ENCODE results near the gene STK26.
"Not testable (repeated sequence)": the region's sequence is repeated elsewhere in the genome, so short reads cannot be mapped to it uniquely, and the experiment has no call there.

STK26 gene

GRCh38 chrX:132094164-132094563, 71.1 kb downstream of the STK26 start:
- DNase-seq (ENCODE audit: low read depth), result no peak

- not testable (repeated sequence) for DNase-seq (ENCODE audit: low read depth)
Observed at GRCh38 chrX:132098704-132099103, 75.6 kb downstream of the STK26 start.

DNA sequence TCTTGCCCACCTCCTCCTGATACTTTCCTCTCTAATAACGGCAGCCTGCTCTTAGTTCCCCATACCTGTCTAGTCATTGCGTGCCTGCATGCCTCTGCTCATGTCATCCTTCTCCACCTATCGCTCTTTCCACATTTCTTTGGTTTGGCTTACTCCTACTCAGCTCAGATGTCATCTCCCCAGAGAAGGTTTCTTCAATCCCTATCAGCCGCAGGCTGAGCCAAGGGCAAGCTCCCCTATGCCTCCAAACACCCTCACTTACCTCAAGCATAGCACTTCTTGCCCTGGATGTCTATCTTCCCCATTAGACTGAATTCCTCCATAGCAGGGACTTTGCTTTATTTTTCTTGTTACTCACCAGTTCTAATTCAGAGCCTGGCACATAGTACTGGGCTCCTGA, 78.1 kb downstream of the STK26 start:
- DNase-seq (ENCODE audit: low read depth), result no peak

- DNase-seq (ENCODE audit: low read depth), result no peak
Observed at GRCh38 chrX:132101799-132102198, 78.7 kb downstream of the STK26 start.

DNA sequence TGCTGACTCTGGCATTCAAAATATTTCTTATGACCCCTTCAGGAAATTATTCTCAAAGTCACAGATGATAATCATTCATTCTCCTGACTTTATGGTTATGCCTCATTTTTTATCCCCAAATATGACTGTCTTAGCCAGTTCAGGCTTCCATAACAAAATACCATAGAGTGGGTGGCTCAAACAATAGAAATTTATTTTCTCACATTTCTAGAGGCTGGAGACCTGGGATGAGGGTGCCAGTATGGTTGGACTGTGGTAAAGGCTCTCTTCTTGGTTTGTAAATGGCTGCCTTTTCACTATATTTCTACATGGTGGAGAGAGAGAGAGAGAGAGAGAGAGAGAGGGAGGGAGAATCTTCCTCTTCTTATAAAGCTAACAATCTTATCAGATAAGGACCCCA, 84.2 kb downstream of the STK26 start:
- no peak for DNase-seq (ENCODE audit: low read depth)

- no peak for DNase-seq (ENCODE audit: low read depth)
Observed at GRCh38 chrX:132114607-132115006, 91.5 kb downstream of the STK26 start.

- DNase-seq (ENCODE audit: low read depth), result no peak
Observed at GRCh38 chrX:132115792-132116191, 92.7 kb downstream of the STK26 start.

DNA sequence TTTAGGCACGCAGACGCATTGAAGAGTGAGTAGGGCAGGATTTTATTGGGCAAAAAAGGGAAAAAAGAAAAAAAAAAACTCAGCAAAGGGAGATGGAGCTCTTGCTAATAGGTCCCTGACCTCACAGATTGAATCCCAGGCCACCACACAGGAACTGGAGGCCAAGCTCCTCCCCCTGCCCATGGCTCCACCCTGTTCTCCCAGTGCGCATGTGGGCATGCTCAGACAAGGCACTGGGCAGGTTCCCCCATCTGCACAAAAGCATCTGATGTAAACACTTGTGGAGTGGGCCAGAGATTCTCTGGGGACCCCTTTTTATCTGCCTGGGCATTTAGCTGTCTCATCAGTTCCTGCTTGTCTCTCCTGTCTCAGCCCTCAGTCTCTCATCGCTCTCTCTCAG, 95.3 kb downstream of the STK26 start:
- no peak for DNase-seq (ENCODE audit: low read depth)

GRCh38 chrX:132119283-132119682, 96.2 kb downstream of the STK26 start:
- no peak for DNase-seq (ENCODE audit: low read depth)

DNA sequence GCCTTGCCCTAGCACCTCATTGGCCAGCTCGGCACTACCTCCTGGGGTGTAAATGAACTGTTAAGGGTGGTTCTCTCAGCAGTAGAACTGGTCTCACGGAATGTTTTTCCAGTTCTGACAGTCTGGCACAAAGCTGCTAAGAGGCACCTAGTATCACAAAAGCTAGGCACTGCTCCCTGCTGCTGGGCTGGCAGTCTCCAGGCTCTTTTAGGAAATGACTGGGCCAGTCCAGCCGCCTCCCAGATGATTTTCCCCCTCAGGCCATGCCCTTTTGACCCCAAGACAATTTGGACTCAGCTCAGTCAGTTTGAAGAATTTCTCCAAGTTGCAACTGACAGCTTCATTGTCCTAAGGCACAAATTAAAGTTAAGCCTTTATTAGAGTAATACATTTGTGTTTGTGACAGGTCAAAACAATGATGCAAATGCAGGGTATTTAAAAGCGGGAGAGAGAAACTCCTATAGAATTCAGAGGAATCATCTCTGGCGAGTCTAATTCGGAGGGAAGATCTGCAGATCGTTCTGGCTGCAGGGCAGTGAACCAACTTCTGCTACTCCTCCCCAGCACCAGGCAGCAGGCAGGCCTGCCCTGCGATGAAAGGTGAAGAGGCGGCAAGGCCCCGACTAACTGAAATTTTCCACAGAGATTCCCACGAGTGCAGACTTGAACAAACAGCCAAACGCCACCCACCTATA, 96.9 kb downstream of the STK26 start:
- DNase-seq (ENCODE audit: low read depth), result no peak

GRCh38 chrX:132120913-132121312, 97.8 kb downstream of the STK26 start:
- no peak for DNase-seq (ENCODE audit: low read depth)
